ENCODE data around the gene KIF26B. TPM values are rescaled to one million over a fixed set of nuclear protein-coding genes. Genes with fewer than 3 reads are reported as not detected.
A peak's percentile ranks its signal among the peaks of the same experiment; 100 is the strongest.

Gene KIF26B
- total RNA-seq, 2 donors from 2014 or later, result not detected

GRCh38 chr1:245444147-245444828 is 289.5 kb downstream of the KIF26B start:
- H3K9me3 Mint-ChIP-seq, result peaks cover 4% of the 10 kb centered on the region
- H3K4me3 Mint-ChIP-seq, result no peak overlapping the region
- peaks cover 14% of the 10 kb centered on the region for H3K27me3 Mint-ChIP-seq
- no peak for ATAC-seq (replicated peaks)
- no peak overlapping the region for H3K27ac Mint-ChIP-seq
- peaks cover 5% of the 10 kb centered on the region for H3K4me1 Mint-ChIP-seq
- H3K36me3 Mint-ChIP-seq (ENCODE audit: low read depth), result no peaks in the 10 kb centered on the region

- no peak overlapping the region for H3K4me3 Mint-ChIP-seq
- no peaks in the 10 kb centered on the region for H3K36me3 Mint-ChIP-seq (ENCODE audit: low read depth)
- H3K27me3 Mint-ChIP-seq, result peaks cover 9% of the 10 kb centered on the region
- peaks cover 4% of the 10 kb centered on the region for H3K9me3 Mint-ChIP-seq
- ATAC-seq (replicated peaks), result no peak
- no peak overlapping the region for H3K27ac Mint-ChIP-seq
- peaks cover 5% of the 10 kb centered on the region for H3K4me1 Mint-ChIP-seq
These were observed 290.2 kb downstream of the KIF26B start for GRCh38 chr1:245444945-245445344.

- no peak for ATAC-seq (replicated peaks)
These were observed 293.7 kb downstream of the KIF26B start for GRCh38 chr1:245448531-245448930.

GRCh38 chr1:245448975-245449431 is 294.2 kb downstream of the KIF26B start:
- Mint-ChIP-seq H3K9me3 (peaks cover 4% of the 10 kb centered on the region), H3K4me1 (peaks cover 5% of the 10 kb centered on the region), H3K4me3 (no peak overlapping the region), H3K27me3 (peaks cover 4% of the 10 kb centered on the region), H3K36me3 (ENCODE audit: low read depth) (no peaks in the 10 kb centered on the region), H3K27ac (no peak overlapping the region)
- ATAC-seq (replicated peaks), result no peak

More at GRCh38 chr1:245448531-245448930, 293.7 kb downstream of the KIF26B start:
- Mint-ChIP-seq H3K4me3 (no peak overlapping the region), H3K4me1 (peaks cover 5% of the 10 kb centered on the region), H3K36me3 (ENCODE audit: low read depth) (no peaks in the 10 kb centered on the region), H3K27me3 (peaks cover 4% of the 10 kb centered on the region), H3K9me3 (peaks cover 4% of the 10 kb centered on the region), H3K27ac (no peak overlapping the region)

GRCh38 chr1:245453541-245453940 is 298.8 kb downstream of the KIF26B start:
- H3K4me3 Mint-ChIP-seq, result no peak overlapping the region
- no peak overlapping the region for H3K27ac Mint-ChIP-seq
- H3K36me3 Mint-ChIP-seq (ENCODE audit: low read depth), result no peaks in the 10 kb centered on the region
- H3K9me3 Mint-ChIP-seq, result no peaks in the 10 kb centered on the region
- H3K4me1 Mint-ChIP-seq, result no peaks in the 10 kb centered on the region
- H3K27me3 Mint-ChIP-seq, result peaks cover 7% of the 10 kb centered on the region
- no peak for ATAC-seq (replicated peaks)

- no peak for ATAC-seq (replicated peaks)
- H3K27ac Mint-ChIP-seq, result no peak overlapping the region
- peaks cover 7% of the 10 kb centered on the region for H3K27me3 Mint-ChIP-seq
These were observed 299.3 kb downstream of the KIF26B start for GRCh38 chr1:245454051-245454450.

GRCh38 chr1:245457562-245457961 is 302.8 kb downstream of the KIF26B start:
- peaks cover 13% of the 10 kb centered on the region for H3K27me3 Mint-ChIP-seq
- H3K4me3 Mint-ChIP-seq, result no peak overlapping the region
- ATAC-seq (replicated peaks), result no peak
- H3K27ac Mint-ChIP-seq, result no peak overlapping the region
- H3K36me3 Mint-ChIP-seq (ENCODE audit: low read depth), result no peaks in the 10 kb centered on the region
- H3K4me1 Mint-ChIP-seq, result no peaks in the 10 kb centered on the region
- H3K9me3 Mint-ChIP-seq, result no peaks in the 10 kb centered on the region

More at GRCh38 chr1:245454051-245454450, 299.3 kb downstream of the KIF26B start:
- no peaks in the 10 kb centered on the region for H3K9me3 Mint-ChIP-seq
- no peaks in the 10 kb centered on the region for H3K36me3 Mint-ChIP-seq (ENCODE audit: low read depth)
- H3K4me1 Mint-ChIP-seq, result no peaks in the 10 kb centered on the region
- no peak overlapping the region for H3K4me3 Mint-ChIP-seq

GRCh38 chr1:245458234-245458633 is 303.4 kb downstream of the KIF26B start:
- Mint-ChIP-seq H3K36me3 (ENCODE audit: low read depth) (no peaks in the 10 kb centered on the region), H3K27ac (no peak overlapping the region), H3K4me3 (no peak overlapping the region), H3K27me3 (peaks cover 13% of the 10 kb centered on the region), H3K9me3 (no peaks in the 10 kb centered on the region), H3K4me1 (no peaks in the 10 kb centered on the region)
- ATAC-seq (replicated peaks), result no peak

GRCh38 chr1:245458761-245459174 is 304.0 kb downstream of the KIF26B start:
- Mint-ChIP-seq H3K4me1 (no peaks in the 10 kb centered on the region), H3K4me3 (no peak overlapping the region), H3K27me3 (peaks cover 14% of the 10 kb centered on the region), H3K9me3 (peaks cover 1% of the 10 kb centered on the region), H3K27ac (no peak overlapping the region), H3K36me3 (ENCODE audit: low read depth) (no peaks in the 10 kb centered on the region)
- no peak for ATAC-seq (replicated peaks)

GRCh38 chr1:245459621-245460020 is 304.8 kb downstream of the KIF26B start:
- peaks cover 8% of the 10 kb centered on the region for H3K9me3 Mint-ChIP-seq
- no peak overlapping the region for H3K4me3 Mint-ChIP-seq
- peaks cover 6% of the 10 kb centered on the region for H3K4me1 Mint-ChIP-seq
- H3K27ac Mint-ChIP-seq, result no peak overlapping the region
- no peak for ATAC-seq (replicated peaks)
- H3K36me3 Mint-ChIP-seq (ENCODE audit: low read depth), result peaks cover 6% of the 10 kb centered on the region
- peaks cover 19% of the 10 kb centered on the region for H3K27me3 Mint-ChIP-seq

GRCh38 chr1:245461681-245462080 is 306.9 kb downstream of the KIF26B start:
- H3K27ac Mint-ChIP-seq, result no peak overlapping the region
- peaks cover 19% of the 10 kb centered on the region for H3K27me3 Mint-ChIP-seq
- peaks cover 8% of the 10 kb centered on the region for H3K9me3 Mint-ChIP-seq
- ATAC-seq (replicated peaks), result no peak
- H3K4me3 Mint-ChIP-seq, result no peak overlapping the region
- peaks cover 6% of the 10 kb centered on the region for H3K4me1 Mint-ChIP-seq
- peaks cover 6% of the 10 kb centered on the region for H3K36me3 Mint-ChIP-seq (ENCODE audit: low read depth)

- H3K36me3 Mint-ChIP-seq (ENCODE audit: low read depth), result peaks cover 6% of the 10 kb centered on the region
- H3K4me1 Mint-ChIP-seq, result peaks cover 6% of the 10 kb centered on the region
- ATAC-seq (replicated peaks), result no peak
- H3K27me3 Mint-ChIP-seq, result peaks cover 19% of the 10 kb centered on the region
- no peak overlapping the region for H3K4me3 Mint-ChIP-seq
- H3K9me3 Mint-ChIP-seq, result peaks cover 8% of the 10 kb centered on the region
- H3K27ac Mint-ChIP-seq, result no peak overlapping the region
These were observed 307.4 kb downstream of the KIF26B start for GRCh38 chr1:245462161-245462560.

- Mint-ChIP-seq H3K4me3 (no peak overlapping the region), H3K9me3 (peaks cover 8% of the 10 kb centered on the region), H3K27me3 (peaks cover 15% of the 10 kb centered on the region), H3K36me3 (ENCODE audit: low read depth) (peaks cover 6% of the 10 kb centered on the region), H3K4me1 (peaks cover 6% of the 10 kb centered on the region), H3K27ac (peak overlapping the region; percentile 80)
- no peak for ATAC-seq (replicated peaks)
These were observed 308.8 kb downstream of the KIF26B start for GRCh38 chr1:245463392-245464165.

- Mint-ChIP-seq H3K27me3 (peaks cover 13% of the 10 kb centered on the region), H3K9me3 (peaks cover 8% of the 10 kb centered on the region), H3K4me1 (peaks cover 6% of the 10 kb centered on the region), H3K36me3 (ENCODE audit: low read depth) (peaks cover 6% of the 10 kb centered on the region), H3K27ac (peak overlapping the region; percentile 80), H3K4me3 (no peak overlapping the region)
- no peak for ATAC-seq (replicated peaks)
These were observed 309.5 kb downstream of the KIF26B start for GRCh38 chr1:245464290-245464689.

GRCh38 chr1:245465666-245466065 is 310.9 kb downstream of the KIF26B start:
- peaks cover 8% of the 10 kb centered on the region for H3K9me3 Mint-ChIP-seq
- H3K36me3 Mint-ChIP-seq (ENCODE audit: low read depth), result peaks cover 6% of the 10 kb centered on the region
- peaks cover 6% of the 10 kb centered on the region for H3K4me1 Mint-ChIP-seq
- ATAC-seq (replicated peaks), result no peak
- no peak overlapping the region for H3K27ac Mint-ChIP-seq
- no peak overlapping the region for H3K4me3 Mint-ChIP-seq
- H3K27me3 Mint-ChIP-seq, result peaks cover 11% of the 10 kb centered on the region

Data from activated T-helper 17 cell treated with anti-CD3 and anti-CD28 coated beads, Interleukin-2, amount 50 U/mL, for 72 hours (primary cell).